H1 (cell line): Measurements from ENCODE around the gene CPED1.

ENCODE experiments used
- BACH1 ChIP-seq: IDR thresholded peaks from 2 replicates; pipeline ENCODE4 v1.6.1; 2012; ENCODE audit warnings: low read length, improper control_type of control experiment
- EZH2 ChIP-seq: fragments of 200-600 bp; sonication (generic); IDR thresholded peaks from 2 replicates; pipeline ENCODE4 v1.7.1; 2012; ENCODE audit warnings: low read depth, mild to moderate bottlenecking, moderate library complexity, low read length, inconsistent platforms; ENCODE audit not compliant: severe bottlenecking
- POLR2A ChIP-seq, 2 experiments: IDR thresholded peaks; 1 replicate in 1 of 2; 2 replicates in 1 of 2; pipeline ENCODE4 v1.6.1; 2011; ENCODE audit warnings: low read depth in 2 of 2, low read length in 2 of 2, mild to moderate bottlenecking in 2 of 2; ENCODE audit errors: control extremely low read depth in 1 of 2
- TF ChIP-seq, protein P1 (sequence below), 3 experiments: IDR thresholded peaks; 1 replicate in 2 of 3; 2 replicates in 1 of 3; pipeline versions ENCODE4 v1.5.1 to v1.6.1; 2011; ENCODE audit warnings: low read length in 3 of 3, mild to moderate bottlenecking in 3 of 3, inconsistent platforms in 2 of 3, low read depth in 1 of 3, moderate library complexity in 1 of 3; ENCODE audit not compliant: insufficient read depth in 1 of 3; ENCODE audit errors: control extremely low read depth in 1 of 3

DNA sequence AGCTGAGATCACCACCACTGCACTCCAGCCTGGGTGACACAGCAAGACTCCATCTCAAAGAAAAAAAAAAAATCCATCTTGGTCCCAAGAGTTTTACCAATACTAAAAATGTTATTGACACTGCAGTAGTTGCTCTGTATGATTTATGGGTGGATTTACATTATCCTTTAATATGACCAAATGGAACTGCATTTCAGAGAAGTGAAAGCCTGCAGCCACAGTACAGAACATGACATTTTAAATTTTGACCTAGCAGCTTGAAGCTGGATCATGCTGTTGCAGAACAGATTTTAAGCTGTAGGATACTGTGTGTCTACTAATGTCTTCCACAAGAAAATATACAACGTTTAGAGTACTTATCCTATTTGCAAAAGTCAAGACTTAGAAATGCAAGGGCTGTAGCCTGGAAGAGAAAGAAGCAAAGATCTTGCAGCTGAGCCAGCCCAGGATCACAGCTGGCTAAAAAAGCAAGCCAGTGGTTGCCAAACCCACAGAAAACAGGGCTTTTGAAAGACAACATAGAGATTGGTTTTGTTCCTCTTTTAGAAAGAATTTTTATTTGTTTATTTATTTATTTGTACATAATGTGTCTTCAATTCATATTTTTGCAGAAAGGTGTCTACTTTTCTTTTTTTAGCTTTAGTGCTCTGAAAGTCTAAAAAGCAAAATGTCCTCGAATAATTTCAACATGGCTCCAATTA, 285.1 kb downstream of the CPED1 start:
- TF ChIP-seq BACH1: no peak
- TF ChIP-seq, protein P1, sequence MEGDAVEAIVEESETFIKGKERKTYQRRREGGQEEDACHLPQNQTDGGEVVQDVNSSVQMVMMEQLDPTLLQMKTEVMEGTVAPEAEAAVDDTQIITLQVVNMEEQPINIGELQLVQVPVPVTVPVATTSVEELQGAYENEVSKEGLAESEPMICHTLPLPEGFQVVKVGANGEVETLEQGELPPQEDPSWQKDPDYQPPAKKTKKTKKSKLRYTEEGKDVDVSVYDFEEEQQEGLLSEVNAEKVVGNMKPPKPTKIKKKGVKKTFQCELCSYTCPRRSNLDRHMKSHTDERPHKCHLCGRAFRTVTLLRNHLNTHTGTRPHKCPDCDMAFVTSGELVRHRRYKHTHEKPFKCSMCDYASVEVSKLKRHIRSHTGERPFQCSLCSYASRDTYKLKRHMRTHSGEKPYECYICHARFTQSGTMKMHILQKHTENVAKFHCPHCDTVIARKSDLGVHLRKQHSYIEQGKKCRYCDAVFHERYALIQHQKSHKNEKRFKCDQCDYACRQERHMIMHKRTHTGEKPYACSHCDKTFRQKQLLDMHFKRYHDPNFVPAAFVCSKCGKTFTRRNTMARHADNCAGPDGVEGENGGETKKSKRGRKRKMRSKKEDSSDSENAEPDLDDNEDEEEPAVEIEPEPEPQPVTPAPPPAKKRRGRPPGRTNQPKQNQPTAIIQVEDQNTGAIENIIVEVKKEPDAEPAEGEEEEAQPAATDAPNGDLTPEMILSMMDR (IDR thresholded peaks at IDR 0.05; ENCODE audit: control extremely low read depth in 1 of 3, insufficient read depth in 1 of 3, low read depth in 1 of 3, low read length in 3 of 3): no peak
- no peak for TF ChIP-seq EZH2
- TF ChIP-seq POLR2A (IDR thresholded peaks at IDR 0.05; ENCODE audit: control extremely low read depth in 1 of 2, low read depth in 2 of 2, low read length in 2 of 2): no peak
